Neuronal stem cell (in vitro differentiated cells): ENCODE results near the gene CIDEB.

Experiments
- DNase-seq: peaks from one replicate; pipeline ENCODE4 v3.0.0-alpha.2; 2013; ENCODE audit warnings: low spot score
- H2AFZ ChIP-seq: one replicate; pipeline ENCODE4 v1.6.1; 2013; ENCODE audit warnings: mild to moderate bottlenecking, low read length, inconsistent platforms
- H2AK5ac ChIP-seq: 2 replicates; pipeline ENCODE4 v1.6.1; 2013; ENCODE audit warnings: low read depth, mild to moderate bottlenecking, inconsistent platforms, low read length, moderate library complexity, mixed read lengths
- H2BK120ac ChIP-seq: 2 replicates; pipeline ENCODE4 v1.6.1; 2013; ENCODE audit warnings: low read depth, mild to moderate bottlenecking, inconsistent platforms, low read length, moderate library complexity, mixed read lengths
- H2BK12ac ChIP-seq: one replicate; pipeline ENCODE4 v1.6.1; 2013; ENCODE audit warnings: low read length, inconsistent platforms
- H2BK15ac ChIP-seq: 2 replicates; pipeline ENCODE4 v1.6.1; 2013; ENCODE audit warnings: mild to moderate bottlenecking, low read length, inconsistent platforms, mixed read lengths
- H2BK5ac ChIP-seq: one replicate; pipeline ENCODE4 v1.6.1; 2013; ENCODE audit warnings: inconsistent platforms, mild to moderate bottlenecking, low read length, moderate library complexity
- H3K14ac ChIP-seq: one replicate; pipeline ENCODE4 v1.6.1; 2013; ENCODE audit warnings: low read length, inconsistent platforms
- H3K18ac ChIP-seq: 2 replicates; pipeline ENCODE4 v1.6.1; 2013; ENCODE audit warnings: low read length, inconsistent platforms
- H3K23ac ChIP-seq: 2 replicates; pipeline ENCODE4 v1.6.1; 2013; ENCODE audit warnings: low read depth, mild to moderate bottlenecking, mixed read lengths, low read length, inconsistent platforms; ENCODE audit not compliant: poor library complexity
- H3K27ac ChIP-seq: replicated peaks from 3 replicates; pipeline ENCODE4 v1.5.1; 2013; ENCODE audit warnings: low read length, inconsistent platforms
- H3K27me3 ChIP-seq, 3 experiments: 2 replicates each; pipeline ENCODE4 v1.6.1; 2013; ENCODE audit warnings: low read length in 3 of 3, mild to moderate bottlenecking in 2 of 3, inconsistent platforms in 1 of 3, low read depth in 1 of 3, mixed read lengths in 1 of 3, moderate library complexity in 1 of 3; ENCODE audit not compliant: control insufficient read depth in 3 of 3, insufficient read depth in 3 of 3
- H3K36me3 ChIP-seq, 2 donors: replicated peaks in 1 of 2; 2 replicates each; pipeline ENCODE4 v1.6.1; 2013; ENCODE audit warnings: low read length in 2 of 2; ENCODE audit not compliant: control insufficient read depth in 2 of 2, insufficient read depth in 2 of 2
- H3K4ac ChIP-seq: 2 replicates; pipeline ENCODE4 v1.6.1; 2013; ENCODE audit warnings: inconsistent platforms, mild to moderate bottlenecking, low read length, moderate library complexity
- H3K4me1 ChIP-seq, 2 donors: 1 replicate in 1 of 2; 2 replicates in 1 of 2; pipeline ENCODE4 v1.6.1; 2013; ENCODE audit warnings: low read length in 2 of 2, low read depth in 1 of 2; ENCODE audit not compliant: control insufficient read depth in 2 of 2, insufficient read depth in 1 of 2
- H3K4me2 ChIP-seq: one replicate; pipeline ENCODE4 v1.6.1; 2013; ENCODE audit warnings: mild to moderate bottlenecking, low read length, inconsistent platforms; ENCODE audit not compliant: insufficient read depth, poor library complexity, severe bottlenecking
- H3K4me3 ChIP-seq, 2 donors: 2 replicates each; pipeline ENCODE4 v1.5.1; 2013; ENCODE audit warnings: low read length in 2 of 2, mild to moderate bottlenecking in 2 of 2, inconsistent platforms in 1 of 2, moderate library complexity in 1 of 2
- H3K79me1 ChIP-seq: one replicate; pipeline ENCODE4 v1.6.1; 2013; ENCODE audit warnings: low read depth, mild to moderate bottlenecking, inconsistent platforms, low read length, moderate library complexity
- H3K9ac ChIP-seq: one replicate; pipeline ENCODE4 v1.6.1; 2013; ENCODE audit warnings: mild to moderate bottlenecking, low read depth, low read length, inconsistent platforms; ENCODE audit not compliant: poor library complexity
- H3K9me3 ChIP-seq, 2 donors: replicated peaks in 1 of 2; 2 replicates each; pipeline versions ENCODE3 to v1.6.1; 2013; ENCODE audit warnings: low read length in 2 of 2, mild to moderate bottlenecking in 2 of 2, inconsistent platforms in 1 of 2, low read depth in 1 of 2, mixed read lengths in 1 of 2, moderate library complexity in 1 of 2; ENCODE audit not compliant: control insufficient read depth in 2 of 2, insufficient read depth in 1 of 2
- H4K8ac ChIP-seq: one replicate; pipeline ENCODE4 v1.6.1; 2013; ENCODE audit warnings: low read depth, mild to moderate bottlenecking, inconsistent platforms, low read length, moderate library complexity
- H4K91ac ChIP-seq: one replicate; pipeline ENCODE4 v1.6.1; 2013; ENCODE audit warnings: low read length, low read depth, mild to moderate bottlenecking, inconsistent platforms; ENCODE audit not compliant: poor library complexity
- WGBS, 2 donors: extraction: QIAGEN DNeasy Blood & Tissue Kit; methylation state at CpG; one replicate each; pipeline ENCODE4 v1.1.7; 2013; ENCODE audit warnings: missing lambda C conversion rate in 2 of 2, mixed read lengths in 1 of 2; ENCODE audit not compliant: insufficient read length in 2 of 2, insufficient replicate concordance in 1 of 2; ENCODE audit errors: extremely low coverage in 2 of 2; 5-methylcytosine and 5-hydroxymethylcytosine counted together

The CIDEB gene

DNA sequence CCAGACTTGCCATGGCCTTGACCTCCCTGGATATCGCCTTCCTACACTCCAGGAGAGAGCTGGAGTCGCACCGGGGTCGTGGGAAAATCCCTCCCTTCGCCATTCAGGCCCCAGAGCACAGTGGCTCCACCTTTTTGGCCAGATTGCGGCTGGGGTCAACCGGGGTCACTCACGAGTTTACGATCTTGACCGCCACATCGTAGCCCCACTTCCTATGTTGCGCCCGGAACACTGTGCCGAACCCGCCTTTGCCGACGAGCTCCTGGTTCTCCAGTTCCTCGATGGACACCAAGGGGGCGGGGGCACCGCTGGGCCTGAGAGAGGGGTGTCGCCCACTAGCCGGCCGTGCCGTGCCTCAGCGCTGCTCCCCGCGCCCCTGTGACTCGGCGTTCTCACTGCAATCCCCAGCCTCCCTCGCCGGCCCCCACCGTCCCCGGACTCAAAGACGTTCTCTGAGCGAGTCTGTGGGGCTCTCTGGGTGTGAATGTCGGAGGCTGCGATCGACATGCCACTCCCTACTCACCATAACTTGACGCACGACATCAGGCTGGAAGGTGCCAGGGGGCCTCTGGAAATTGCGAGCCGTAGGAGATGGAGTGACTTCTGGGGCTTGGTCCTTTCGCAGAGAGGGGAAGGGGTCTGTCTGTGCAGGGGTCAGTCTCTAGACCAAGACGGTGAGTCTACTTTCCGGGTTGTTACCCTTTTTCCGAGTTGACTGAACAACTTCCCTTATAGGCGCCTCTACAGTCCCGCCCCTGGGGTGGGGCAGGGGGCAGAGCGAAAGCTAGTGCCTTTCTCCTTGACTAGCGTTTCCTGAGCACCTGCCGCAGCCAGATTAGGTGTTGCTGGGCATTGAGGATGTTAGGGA lies 31.7 kb upstream of the CIDEB start, which contains the start of gene RIPK3:
Gene RIPK3, minus strand, starts transcription at position 708 of the 868 bp plus-strand sequence. Its CDS starts 165 bp downstream, at position 543.
- no CpG with 5 or more reads among the region's 51 CpGs for WGBS, 2 donors
- no peak within 1 kb of the TSS for H3K27ac ChIP-seq
- no peak within 1 kb of the TSS for H4K91ac ChIP-seq
- H3K14ac ChIP-seq, result peak within 1 kb of the TSS; percentile 42
- peak within 1 kb of the TSS; percentile 72 for H3K9ac ChIP-seq
- H2BK15ac ChIP-seq, result no peak within 1 kb of the TSS
- no peaks in the 10 kb centered on the region for H3K79me1 ChIP-seq
- H2BK120ac ChIP-seq, result no peak within 1 kb of the TSS
- H2AK5ac ChIP-seq, result no peak within 1 kb of the TSS
- peak within 1 kb of the TSS; percentile 36 for H3K23ac ChIP-seq
- H3K4me1 ChIP-seq, result peaks cover 4 to 10% of the 10 kb centered on the region in 2 donors
- H2BK12ac ChIP-seq, result no peak within 1 kb of the TSS
- DNase-seq, result no peak
- peak within 1 kb of the TSS; percentile 77 for H2AFZ ChIP-seq
- H3K27me3 ChIP-seq, result peaks cover 28 to 91% (median 72%) of the 10 kb centered on the region in 3 experiments
- H3K4me3 ChIP-seq, result peak within 1 kb of the TSS in 1 of 2 donors; percentile 69
- H3K18ac ChIP-seq, result peak within 1 kb of the TSS; percentile 74
- H4K8ac ChIP-seq, result no peak within 1 kb of the TSS
- peak within 1 kb of the TSS; percentile 66 for H3K4me2 ChIP-seq
- no peak within 1 kb of the TSS for H2BK5ac ChIP-seq
- no peaks in the 10 kb centered on the region for H3K36me3 ChIP-seq
- no peaks in the 10 kb centered on the region for H3K9me3 ChIP-seq
- H3K4ac ChIP-seq, result no peak within 1 kb of the TSS

DNA sequence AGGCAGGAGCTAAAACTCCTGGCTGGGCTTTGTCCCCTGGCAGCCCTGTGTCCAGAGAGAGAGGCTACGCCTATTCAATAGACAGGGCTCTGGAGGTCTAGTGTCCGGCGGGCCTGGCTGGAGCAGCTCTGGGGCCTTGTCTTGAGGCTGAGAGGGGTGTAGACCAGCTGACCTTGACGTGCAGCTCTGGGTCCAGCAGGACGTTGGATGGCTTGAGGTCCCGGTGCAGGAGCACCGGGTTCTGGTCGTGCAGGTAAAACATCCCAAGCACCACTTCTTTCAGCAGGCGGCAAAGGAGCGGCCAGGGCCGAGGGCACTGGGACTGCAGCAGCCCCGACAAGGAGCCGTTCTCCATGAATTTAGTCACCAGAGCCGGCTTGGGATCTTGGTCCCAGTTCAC lies 31.1 kb upstream of the CIDEB start:
- no peak overlapping the region for H3K23ac ChIP-seq
- no peak overlapping the region for H3K18ac ChIP-seq
- no peak overlapping the region for H3K27ac ChIP-seq
- H3K27me3 ChIP-seq, result peaks cover 34 to 94% (median 78%) of the 10 kb centered on the region in 3 experiments
- H3K4me3 ChIP-seq, result peak overlapping the region in 1 of 2 donors; percentile 69
- no peak overlapping the region for H3K4me2 ChIP-seq
- no peak overlapping the region for H2BK120ac ChIP-seq
- H4K8ac ChIP-seq, result no peak overlapping the region
- H2AK5ac ChIP-seq, result no peak overlapping the region
- no peak overlapping the region for H2BK12ac ChIP-seq
- no peak overlapping the region for H2BK5ac ChIP-seq
- H3K79me1 ChIP-seq, result no peaks in the 10 kb centered on the region
- DNase-seq, result no peak
- H4K91ac ChIP-seq, result no peak overlapping the region
- no peak overlapping the region for H2BK15ac ChIP-seq
- H3K14ac ChIP-seq, result no peak overlapping the region
- no peak overlapping the region for H3K4ac ChIP-seq
- no peaks in the 10 kb centered on the region for H3K9me3 ChIP-seq
- H3K9ac ChIP-seq, result no peak overlapping the region
- WGBS, 2 donors, result no CpG with 5 or more reads among the region's 14 CpGs
- H3K4me1 ChIP-seq, result peaks cover 4 to 12% of the 10 kb centered on the region in 2 donors
- no peaks in the 10 kb centered on the region for H3K36me3 ChIP-seq
- H2AFZ ChIP-seq, result no peak overlapping the region

DNA sequence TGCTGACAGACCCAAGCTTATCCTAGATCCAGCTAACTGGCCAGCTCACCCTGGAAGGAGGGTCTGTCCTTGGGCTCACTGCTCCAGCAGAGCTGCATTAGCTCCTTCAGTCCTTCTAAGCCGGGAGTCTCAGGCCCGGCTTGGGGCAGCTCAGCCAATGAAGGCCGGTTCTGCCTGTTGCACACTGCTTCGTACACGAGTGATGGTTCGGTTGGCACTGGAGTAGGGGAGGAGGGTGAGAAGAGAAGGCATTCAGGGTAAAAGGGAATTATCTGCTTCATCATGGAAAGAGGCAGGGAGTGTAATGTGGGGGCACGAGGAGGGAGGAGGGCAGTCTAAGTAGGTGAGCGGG lies 30.0 kb upstream of the CIDEB start:
- H2BK12ac ChIP-seq, result no peak overlapping the region
- no peak overlapping the region for H2AFZ ChIP-seq
- H2BK120ac ChIP-seq, result no peak overlapping the region
- no peak overlapping the region for H3K9ac ChIP-seq
- peaks cover 4 to 16% of the 10 kb centered on the region in 2 donors for H3K4me1 ChIP-seq
- H3K18ac ChIP-seq, result no peak overlapping the region
- no CpG with 5 or more reads among the region's 8 CpGs for WGBS, 2 donors
- H3K27ac ChIP-seq, result no peak overlapping the region
- peaks cover 38 to 95% (median 89%) of the 10 kb centered on the region in 3 experiments for H3K27me3 ChIP-seq
- H2AK5ac ChIP-seq, result no peak overlapping the region
- no peak overlapping the region for H3K14ac ChIP-seq
- DNase-seq, result no peak
- no peak overlapping the region for H2BK5ac ChIP-seq
- no peak overlapping the region for H3K4ac ChIP-seq
- no peak overlapping the region for H4K8ac ChIP-seq
- no peak overlapping the region for H3K23ac ChIP-seq
- no peaks in the 10 kb centered on the region for H3K36me3 ChIP-seq
- no peak overlapping the region for H3K4me3 ChIP-seq
- no peak overlapping the region for H4K91ac ChIP-seq
- no peaks in the 10 kb centered on the region for H3K79me1 ChIP-seq
- no peak overlapping the region for H3K4me2 ChIP-seq
- no peaks in the 10 kb centered on the region for H3K9me3 ChIP-seq
- H2BK15ac ChIP-seq, result no peak overlapping the region

DNA sequence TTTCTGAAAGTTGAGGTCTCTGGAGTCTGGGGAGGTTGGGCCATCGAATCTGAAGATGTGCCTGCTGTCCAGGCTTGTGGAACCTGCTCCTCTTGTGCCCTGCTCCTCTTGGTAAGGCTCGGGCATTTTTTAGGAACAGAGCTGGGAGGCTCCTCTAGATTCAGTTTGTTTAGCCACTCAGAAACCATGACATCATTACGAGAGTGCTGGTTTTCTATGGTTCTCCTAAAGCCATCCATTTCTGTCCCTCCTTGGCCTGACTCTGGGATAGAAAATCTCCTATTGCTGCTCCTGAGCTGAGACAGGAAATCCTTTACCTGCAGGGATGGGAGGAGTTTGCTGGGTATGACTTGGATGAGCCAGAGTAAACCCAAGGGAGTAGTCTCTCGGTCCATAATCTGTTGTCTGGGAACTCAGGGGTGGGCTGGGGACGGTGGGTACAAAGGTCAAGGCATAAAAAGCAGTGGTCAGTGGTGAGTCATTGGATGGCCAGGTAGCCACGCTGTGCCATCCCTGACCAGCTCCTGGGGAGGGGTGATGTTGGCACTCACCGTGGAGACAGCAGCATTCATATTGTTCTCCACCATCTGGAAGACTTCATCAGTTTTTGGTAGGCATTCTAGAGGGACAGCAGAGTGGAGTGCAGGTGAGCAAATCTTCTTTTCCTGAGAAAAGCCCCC lies 29.5 kb upstream of the CIDEB start:
- Histone ChIP-seq H3K27me3 (peaks cover 38 to 97% (median 94%) of the 10 kb centered on the region in 3 experiments), H3K4ac (no peak overlapping the region), H3K27ac (no peak overlapping the region), H2BK12ac (no peak overlapping the region), H3K4me1 (peaks cover 5 to 20% of the 10 kb centered on the region in 2 donors), H3K4me3 (no peak overlapping the region), H3K9ac (no peak overlapping the region), H3K4me2 (no peak overlapping the region), H2BK5ac (no peak overlapping the region), H3K36me3 (no peaks in the 10 kb centered on the region), H4K8ac (no peak overlapping the region), H3K23ac (no peak overlapping the region), H2AFZ (no peak overlapping the region), H2BK15ac (no peak overlapping the region), H3K14ac (no peak overlapping the region), H2AK5ac (no peak overlapping the region), H3K9me3 (no peaks in the 10 kb centered on the region), H2BK120ac (no peak overlapping the region), H3K18ac (no peak overlapping the region), H4K91ac (no peak overlapping the region), H3K79me1 (no peaks in the 10 kb centered on the region)
- no peak for DNase-seq
- WGBS, 2 donors, result no CpG with 5 or more reads among the region's 7 CpGs
